ENCODE measurements around the gene CDCA5. TPM values are rescaled to one million over a fixed set of nuclear protein-coding genes. Genes with fewer than 3 reads are reported as not detected.
A peak's percentile ranks its signal among the peaks of the same experiment; 100 is the strongest.
"Not testable (repeated sequence)": the region's sequence is repeated elsewhere in the genome, so short reads cannot be mapped to it uniquely, and the experiment has no call there.

CDCA5 gene
- total and polyA plus RNA-seq, 8 donors, result 0.08 to 1.2 (median 0.43) TPM

GRCh38 chr11:65121865-65122696, 38.2 kb upstream of the CDCA5 start, which contains the start of the genes FAU and MRPL49:
TSS of gene FAU (minus strand) at chr11:65122134. CDS start at chr11:65121813, 321 bp downstream.
TSS of gene MRPL49 (plus strand) at chr11:65122321. CDS start at chr11:65122347, 26 bp downstream.
- peak; percentile 79 to 89 (median 81) for ATAC-seq
- WGBS, 2 donors, result 0% methylated on average over 60 to 64 of the region's 64 CpGs
- Histone ChIP-seq H3K4me3 (peak within 1 kb of the TSS; percentile 63 to 95 (median 78)), H3K4me1 (peaks cover 3 to 13% (median 7%) of the 10 kb centered on the region in 3 donors), H3K27me3 (no peaks in the 10 kb centered on the region), H3K36me3 (peaks cover 3 to 36% (median 22%) of the 10 kb centered on the region in 3 donors), H3K27ac (peak within 1 kb of the TSS; percentile 77 to 90 (median 84)), H3K9me3 (no peaks in the 10 kb centered on the region)
- FAIRE-seq, result no peak
- peak; percentile 98 to 99 (median 98) for DNase-seq
- intact Hi-C loops (cut with DNase I), result no loop called here
- TF ChIP-seq CTCF (IDR thresholded peaks at IDR 0.05), result no peak

GRCh38 chr11:65121447-65121864, 37.6 kb upstream of the CDCA5 start:
- DNase-seq (peak in 4 of 6 donors; percentile 34 to 66 (median 55)), FAIRE-seq (no peak), ATAC-seq (no peak)
- TF ChIP-seq CTCF (IDR thresholded peaks at IDR 0.05), result no peak
- Histone ChIP-seq H3K27me3 (no peaks in the 10 kb centered on the region), H3K4me1 (peaks cover 4 to 16% (median 9%) of the 10 kb centered on the region in 3 donors), H3K27ac (peak overlapping the region; percentile 77 to 90 (median 84)), H3K9me3 (no peaks in the 10 kb centered on the region), H3K36me3 (peaks cover 3 to 31% (median 17%) of the 10 kb centered on the region in 3 donors), H3K4me3 (peak overlapping the region; percentile 63 to 95 (median 78))
- intact Hi-C loops (cut with DNase I), result no loop called here
- 0 to 2% methylated on average over 22 of the region's 22 CpGs for WGBS, 2 donors

GRCh38 chr11:65120831-65121230, 37.0 kb upstream of the CDCA5 start:
- Histone ChIP-seq H3K36me3 (peaks cover 3 to 25% (median 12%) of the 10 kb centered on the region in 3 donors), H3K4me3 (peak overlapping the region in 3 of 4 donors; percentile 63 to 95 (median 74)), H3K4me1 (peaks cover 11 to 22% (median 16%) of the 10 kb centered on the region in 3 donors), H3K27ac (peak overlapping the region in 2 of 4 donors; percentile 77 to 90), H3K27me3 (no peaks in the 10 kb centered on the region), H3K9me3 (no peaks in the 10 kb centered on the region)
- ATAC-seq (no peak), DNase-seq (peak in 2 of 6 donors; percentile 1 to 17), FAIRE-seq (no peak)
- intact Hi-C loops (cut with DNase I), result no loop called here
- WGBS, 2 donors, result 56 to 58% methylated on average over 3 of the region's 3 CpGs
- TF ChIP-seq CTCF (IDR thresholded peaks at IDR 0.05), result no peak

- Histone ChIP-seq H3K27me3 (no peaks in the 10 kb centered on the region), H3K4me3 (no peak overlapping the region), H3K27ac (no peak overlapping the region), H3K36me3 (peaks cover 2 to 19% (median 3%) of the 10 kb centered on the region in 3 donors), H3K9me3 (no peaks in the 10 kb centered on the region), H3K4me1 (peaks cover 17 to 26% (median 24%) of the 10 kb centered on the region in 3 donors)
- TF ChIP-seq CTCF (IDR thresholded peaks at IDR 0.05), result no peak
- intact Hi-C loops (cut with DNase I), result loop anchor here in 1 of 3 donors (10.0 kb wide), 1 partner anchor 105 kb away; the partner anchor contains the start of gene ARL2
- FAIRE-seq, result no peak
- ATAC-seq, result no peak
- DNase-seq, result no peak
Measured at GRCh38 chr11:65119670-65119995, 35.8 kb upstream of the CDCA5 start.

- H3K27ac ChIP-seq, ATAC-seq, H3K4me3 ChIP-seq, FAIRE-seq, H3K9me3 ChIP-seq, H3K27me3 ChIP-seq: not testable (repeated sequence)
- Histone ChIP-seq H3K4me1 (peaks cover 22 to 32% (median 28%) of the 10 kb centered on the region in 3 donors), H3K36me3 (peaks cover 2 to 19% (median 3%) of the 10 kb centered on the region in 3 donors)
- intact Hi-C loops (cut with DNase I), result loop anchor here in 1 of 3 donors (10.0 kb wide), 1 partner anchor 104 kb away; the partner anchor contains the start of gene ARL2
- 83 to 89% methylated on average over 18 of the region's 18 CpGs for WGBS, 2 donors
- peak in 2 of 6 donors; percentile 8 to 36 for DNase-seq
Measured at GRCh38 chr11:65118891-65119669, 35.2 kb upstream of the CDCA5 start.

Measured in pancreas (tissue), 10 donors.